Measurements from ENCODE around the gene FADS2. TPM values are rescaled to one million over a fixed set of nuclear protein-coding genes. Genes with fewer than 3 reads are reported as not detected.

Gene FADS2
- total RNA-seq, 1 experiment from 2014 or later: 423 TPM

DNA sequence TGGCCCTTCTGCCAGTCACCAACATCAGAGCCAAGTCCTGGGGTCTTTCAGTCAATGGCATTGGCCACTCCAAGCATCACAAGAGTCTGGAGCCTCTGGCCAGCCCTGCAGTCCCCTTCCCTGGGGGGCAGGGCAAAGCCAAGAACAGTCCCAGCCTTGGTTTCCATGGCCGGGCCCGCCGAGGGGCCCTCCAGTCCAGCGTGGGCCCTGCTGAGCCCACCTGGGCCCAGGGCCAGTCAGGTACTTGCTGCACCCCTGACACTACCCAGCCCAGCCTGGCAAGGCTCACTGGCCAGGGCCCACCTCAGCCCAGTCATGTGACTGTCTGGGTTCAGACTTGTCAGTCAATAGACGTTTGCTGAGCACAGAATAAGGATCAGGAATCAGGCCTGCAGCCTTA lies 46.5 kb upstream of the FADS2 start:
- DNase-seq (ENCODE audit: low spot score) (no peak), ATAC-seq (no peak)
- Mint-ChIP-seq H3K36me3 (peaks cover 13% of the 10 kb centered on the region), H3K9me3 (no peaks in the 10 kb centered on the region), H3K27me3 (ENCODE audit: low read depth) (peaks cover 6% of the 10 kb centered on the region; the same call in 1 of the 2 replicates), H3K4me3 (no peak overlapping the region), H3K27ac (no peak overlapping the region), H3K4me1 (peaks cover 6% of the 10 kb centered on the region)
- CTCF ChIA-PET: interaction anchor here (2.6 to 10.0 kb wide), 2 partner anchors 16 to 33 kb away, joined by 6 to 106 read pairs; no protein-coding TSS in a partner anchor
- TF ChIP-seq, protein P1, sequence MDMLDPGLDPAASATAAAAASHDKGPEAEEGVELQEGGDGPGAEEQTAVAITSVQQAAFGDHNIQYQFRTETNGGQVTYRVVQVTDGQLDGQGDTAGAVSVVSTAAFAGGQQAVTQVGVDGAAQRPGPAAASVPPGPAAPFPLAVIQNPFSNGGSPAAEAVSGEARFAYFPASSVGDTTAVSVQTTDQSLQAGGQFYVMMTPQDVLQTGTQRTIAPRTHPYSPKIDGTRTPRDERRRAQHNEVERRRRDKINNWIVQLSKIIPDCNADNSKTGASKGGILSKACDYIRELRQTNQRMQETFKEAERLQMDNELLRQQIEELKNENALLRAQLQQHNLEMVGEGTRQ (CRISPR knock-in tag; IDR thresholded peaks at IDR 0.05): peak; percentile 43
- TF ChIP-seq, protein P2, sequence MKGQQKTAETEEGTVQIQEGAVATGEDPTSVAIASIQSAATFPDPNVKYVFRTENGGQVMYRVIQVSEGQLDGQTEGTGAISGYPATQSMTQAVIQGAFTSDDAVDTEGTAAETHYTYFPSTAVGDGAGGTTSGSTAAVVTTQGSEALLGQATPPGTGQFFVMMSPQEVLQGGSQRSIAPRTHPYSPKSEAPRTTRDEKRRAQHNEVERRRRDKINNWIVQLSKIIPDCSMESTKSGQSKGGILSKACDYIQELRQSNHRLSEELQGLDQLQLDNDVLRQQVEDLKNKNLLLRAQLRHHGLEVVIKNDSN (CRISPR knock-in tag; IDR thresholded peaks at IDR 0.05): 0 out of 2 replicates have a peak, but pooled peaks have one; percentile 17
- no peak for TF ChIP-seq NFATC4 (CRISPR knock-in tag; IDR thresholded peaks at IDR 0.05)
- TF ChIP-seq, protein P3, sequence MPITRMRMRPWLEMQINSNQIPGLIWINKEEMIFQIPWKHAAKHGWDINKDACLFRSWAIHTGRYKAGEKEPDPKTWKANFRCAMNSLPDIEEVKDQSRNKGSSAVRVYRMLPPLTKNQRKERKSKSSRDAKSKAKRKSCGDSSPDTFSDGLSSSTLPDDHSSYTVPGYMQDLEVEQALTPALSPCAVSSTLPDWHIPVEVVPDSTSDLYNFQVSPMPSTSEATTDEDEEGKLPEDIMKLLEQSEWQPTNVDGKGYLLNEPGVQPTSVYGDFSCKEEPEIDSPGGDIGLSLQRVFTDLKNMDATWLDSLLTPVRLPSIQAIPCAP (CRISPR knock-in tag; IDR thresholded peaks at IDR 0.05): no peak
- no peak for TF ChIP-seq RELA (CRISPR knock-in tag; IDR thresholded peaks at IDR 0.05; ENCODE audit: borderline replicate concordance)
- TF ChIP-seq, protein P4, sequence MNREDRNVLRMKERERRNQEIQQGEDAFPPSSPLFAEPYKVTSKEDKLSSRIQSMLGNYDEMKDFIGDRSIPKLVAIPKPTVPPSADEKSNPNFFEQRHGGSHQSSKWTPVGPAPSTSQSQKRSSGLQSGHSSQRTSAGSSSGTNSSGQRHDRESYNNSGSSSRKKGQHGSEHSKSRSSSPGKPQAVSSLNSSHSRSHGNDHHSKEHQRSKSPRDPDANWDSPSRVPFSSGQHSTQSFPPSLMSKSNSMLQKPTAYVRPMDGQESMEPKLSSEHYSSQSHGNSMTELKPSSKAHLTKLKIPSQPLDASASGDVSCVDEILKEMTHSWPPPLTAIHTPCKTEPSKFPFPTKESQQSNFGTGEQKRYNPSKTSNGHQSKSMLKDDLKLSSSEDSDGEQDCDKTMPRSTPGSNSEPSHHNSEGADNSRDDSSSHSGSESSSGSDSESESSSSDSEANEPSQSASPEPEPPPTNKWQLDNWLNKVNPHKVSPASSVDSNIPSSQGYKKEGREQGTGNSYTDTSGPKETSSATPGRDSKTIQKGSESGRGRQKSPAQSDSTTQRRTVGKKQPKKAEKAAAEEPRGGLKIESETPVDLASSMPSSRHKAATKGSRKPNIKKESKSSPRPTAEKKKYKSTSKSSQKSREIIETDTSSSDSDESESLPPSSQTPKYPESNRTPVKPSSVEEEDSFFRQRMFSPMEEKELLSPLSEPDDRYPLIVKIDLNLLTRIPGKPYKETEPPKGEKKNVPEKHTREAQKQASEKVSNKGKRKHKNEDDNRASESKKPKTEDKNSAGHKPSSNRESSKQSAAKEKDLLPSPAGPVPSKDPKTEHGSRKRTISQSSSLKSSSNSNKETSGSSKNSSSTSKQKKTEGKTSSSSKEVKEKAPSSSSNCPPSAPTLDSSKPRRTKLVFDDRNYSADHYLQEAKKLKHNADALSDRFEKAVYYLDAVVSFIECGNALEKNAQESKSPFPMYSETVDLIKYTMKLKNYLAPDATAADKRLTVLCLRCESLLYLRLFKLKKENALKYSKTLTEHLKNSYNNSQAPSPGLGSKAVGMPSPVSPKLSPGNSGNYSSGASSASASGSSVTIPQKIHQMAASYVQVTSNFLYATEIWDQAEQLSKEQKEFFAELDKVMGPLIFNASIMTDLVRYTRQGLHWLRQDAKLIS (CRISPR knock-in tag; IDR thresholded peaks at IDR 0.05; ENCODE audit: borderline replicate concordance): no peak
- no peak for TF ChIP-seq JAZF1 (CRISPR knock-in tag; IDR thresholded peaks at IDR 0.05)
- POLR2A ChIA-PET: interaction anchor here (0.5 kb wide), 1 partner anchor 309 kb away, joined by 3 read pairs; no protein-coding TSS in a partner anchor

DNA sequence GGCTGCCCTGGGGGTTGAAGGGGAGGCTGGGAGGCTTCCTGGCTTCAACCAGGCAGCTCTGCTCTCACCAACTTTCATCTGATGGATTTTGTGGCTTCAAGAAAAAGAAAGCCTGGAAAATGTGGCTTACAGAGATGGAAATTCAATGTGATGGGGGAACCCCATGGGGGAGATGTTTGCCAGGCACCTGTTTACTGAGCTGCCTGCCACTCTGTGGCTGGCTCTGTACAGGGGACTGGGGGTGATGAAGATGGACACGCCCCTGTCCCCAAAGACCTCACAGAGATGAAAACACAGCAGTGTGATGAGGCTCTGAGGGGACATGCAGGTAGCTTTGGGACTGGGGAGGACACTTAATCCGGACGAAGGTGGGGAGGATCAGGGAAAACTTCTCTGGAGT lies 45.8 kb upstream of the FADS2 start:
- ChIA-PET POLR2A (no interaction called here), CTCF (interaction anchor here (1.4 kb wide), 2 partner anchors 10 to 35 kb away, joined by 3 to 9 read pairs; no protein-coding TSS in a partner anchor)
- Mint-ChIP-seq H3K9me3 (no peaks in the 10 kb centered on the region), H3K27ac (no peak overlapping the region), H3K4me3 (no peak overlapping the region), H3K36me3 (peaks cover 19% of the 10 kb centered on the region), H3K4me1 (no peaks in the 10 kb centered on the region), H3K27me3 (ENCODE audit: low read depth) (peaks cover 4% of the 10 kb centered on the region; the same call in 1 of the 2 replicates)
- ATAC-seq: no peak
- DNase-seq (ENCODE audit: low spot score): no peak
- TF ChIP-seq, protein P5, sequence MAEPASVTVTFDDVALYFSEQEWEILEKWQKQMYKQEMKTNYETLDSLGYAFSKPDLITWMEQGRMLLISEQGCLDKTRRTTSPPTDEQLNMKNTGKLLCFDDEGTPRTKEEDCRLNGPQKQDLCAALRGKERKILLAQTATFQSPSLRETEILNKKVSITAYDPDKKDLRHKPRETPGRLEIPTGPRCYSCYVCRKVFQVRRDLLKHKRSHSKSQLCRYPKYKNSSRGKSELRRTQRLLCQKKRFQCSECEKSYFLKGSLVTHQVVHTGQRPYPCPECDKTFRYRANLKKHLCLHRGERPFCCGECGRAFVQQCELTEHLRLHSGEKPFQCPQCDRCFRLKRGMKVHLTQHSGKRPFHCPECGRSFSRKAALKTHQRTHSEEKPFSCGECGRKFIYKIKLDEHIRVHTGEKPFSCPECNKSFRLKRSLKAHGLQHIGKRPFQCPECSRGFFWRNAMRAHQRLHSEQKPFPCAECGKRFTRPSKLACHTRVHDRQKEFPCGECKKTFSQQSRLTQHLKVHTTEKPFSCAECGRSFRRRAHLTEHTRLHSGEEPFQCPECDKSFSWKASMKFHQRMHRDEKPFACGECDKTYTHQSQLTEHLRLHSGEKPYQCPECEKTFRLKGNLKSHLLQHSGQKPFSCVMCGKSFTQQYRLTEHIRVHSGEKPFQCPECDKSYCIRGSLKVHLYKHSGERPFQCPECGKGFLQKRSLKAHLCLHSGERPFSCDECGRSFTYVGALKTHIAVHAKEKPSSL (CRISPR knock-in tag; conservative IDR thresholded peaks at IDR 0.05): no peak
- TF ChIP-seq, protein P6, sequence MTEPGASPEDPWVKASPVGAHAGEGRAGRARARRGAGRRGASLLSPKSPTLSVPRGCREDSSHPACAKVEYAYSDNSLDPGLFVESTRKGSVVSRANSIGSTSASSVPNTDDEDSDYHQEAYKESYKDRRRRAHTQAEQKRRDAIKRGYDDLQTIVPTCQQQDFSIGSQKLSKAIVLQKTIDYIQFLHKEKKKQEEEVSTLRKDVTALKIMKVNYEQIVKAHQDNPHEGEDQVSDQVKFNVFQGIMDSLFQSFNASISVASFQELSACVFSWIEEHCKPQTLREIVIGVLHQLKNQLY (CRISPR knock-in tag; IDR thresholded peaks at IDR 0.05): no peak
- TF ChIP-seq GABPB1 (CRISPR knock-in tag; IDR thresholded peaks at IDR 0.05) (no peak), ZNF423 (CRISPR knock-in tag; IDR thresholded peaks at IDR 0.05) (no peak), NFYB (CRISPR knock-in tag; conservative IDR thresholded peaks at IDR 0.05; ENCODE audit: low read depth) (no peak), ZNF263 (CRISPR knock-in tag; IDR thresholded peaks at IDR 0.05; ENCODE audit: low read depth) (no peak)
- TF ChIP-seq, protein P7, sequence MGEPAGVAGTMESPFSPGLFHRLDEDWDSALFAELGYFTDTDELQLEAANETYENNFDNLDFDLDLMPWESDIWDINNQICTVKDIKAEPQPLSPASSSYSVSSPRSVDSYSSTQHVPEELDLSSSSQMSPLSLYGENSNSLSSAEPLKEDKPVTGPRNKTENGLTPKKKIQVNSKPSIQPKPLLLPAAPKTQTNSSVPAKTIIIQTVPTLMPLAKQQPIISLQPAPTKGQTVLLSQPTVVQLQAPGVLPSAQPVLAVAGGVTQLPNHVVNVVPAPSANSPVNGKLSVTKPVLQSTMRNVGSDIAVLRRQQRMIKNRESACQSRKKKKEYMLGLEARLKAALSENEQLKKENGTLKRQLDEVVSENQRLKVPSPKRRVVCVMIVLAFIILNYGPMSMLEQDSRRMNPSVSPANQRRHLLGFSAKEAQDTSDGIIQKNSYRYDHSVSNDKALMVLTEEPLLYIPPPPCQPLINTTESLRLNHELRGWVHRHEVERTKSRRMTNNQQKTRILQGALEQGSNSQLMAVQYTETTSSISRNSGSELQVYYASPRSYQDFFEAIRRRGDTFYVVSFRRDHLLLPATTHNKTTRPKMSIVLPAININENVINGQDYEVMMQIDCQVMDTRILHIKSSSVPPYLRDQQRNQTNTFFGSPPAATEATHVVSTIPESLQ (CRISPR knock-in tag; IDR thresholded peaks at IDR 0.05): no peak
- TF ChIP-seq, protein P4 (CRISPR knock-in tag; IDR thresholded peaks at IDR 0.05; ENCODE audit: borderline replicate concordance): no peak

Measured in WTC11 (cell line).